ENCODE data around the gene RASEF. TPM values are rescaled to one million over a fixed set of nuclear protein-coding genes. Genes with fewer than 3 reads are reported as not detected.

RASEF gene
- polyA plus RNA-seq, 2 of the 4 experiments (the other 2 are of a cell fraction): 5.1 to 8.8 TPM

DNA sequence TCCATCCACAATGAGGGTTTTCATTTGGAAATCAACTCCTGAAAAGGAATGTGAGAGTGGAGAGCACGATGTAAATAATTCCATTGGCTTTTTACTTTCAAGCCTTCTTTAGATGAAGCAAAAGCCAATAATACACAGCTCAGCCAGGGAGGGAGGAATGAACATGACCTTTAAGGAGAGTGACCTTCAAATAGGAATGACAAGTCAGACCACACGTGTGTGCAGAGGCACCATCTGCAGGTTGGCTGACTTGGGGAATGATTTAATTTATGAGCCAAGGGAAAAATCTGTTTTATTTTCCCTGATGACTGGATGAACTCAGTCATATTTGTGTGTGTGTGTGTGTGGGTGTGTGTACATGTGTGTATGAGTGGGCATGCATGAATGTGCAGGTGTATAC lies 64.5 kb downstream of the RASEF start:
- H3K27ac ChIP-seq: no peak overlapping the region
- DNase-seq (ENCODE audit: low read depth in 1 of 2, low spot score in 1 of 2): no peak
- no peak for ATAC-seq
- ChIA-PET CTCF (no interaction called here), POLR2A (no interaction called here)
- no peak overlapping the region for H3K4me2 ChIP-seq
- TF ChIP-seq RCOR1 (IDR thresholded peaks at IDR 0.05; ENCODE audit: low read depth, low read length): no peak
- TF ChIP-seq HDAC2 (IDR thresholded peaks at IDR 0.05): no peak
- TF ChIP-seq MYC (IDR thresholded peaks at IDR 0.05; ENCODE audit: borderline replicate concordance, low read length): no peak
- TF ChIP-seq, protein P1, sequence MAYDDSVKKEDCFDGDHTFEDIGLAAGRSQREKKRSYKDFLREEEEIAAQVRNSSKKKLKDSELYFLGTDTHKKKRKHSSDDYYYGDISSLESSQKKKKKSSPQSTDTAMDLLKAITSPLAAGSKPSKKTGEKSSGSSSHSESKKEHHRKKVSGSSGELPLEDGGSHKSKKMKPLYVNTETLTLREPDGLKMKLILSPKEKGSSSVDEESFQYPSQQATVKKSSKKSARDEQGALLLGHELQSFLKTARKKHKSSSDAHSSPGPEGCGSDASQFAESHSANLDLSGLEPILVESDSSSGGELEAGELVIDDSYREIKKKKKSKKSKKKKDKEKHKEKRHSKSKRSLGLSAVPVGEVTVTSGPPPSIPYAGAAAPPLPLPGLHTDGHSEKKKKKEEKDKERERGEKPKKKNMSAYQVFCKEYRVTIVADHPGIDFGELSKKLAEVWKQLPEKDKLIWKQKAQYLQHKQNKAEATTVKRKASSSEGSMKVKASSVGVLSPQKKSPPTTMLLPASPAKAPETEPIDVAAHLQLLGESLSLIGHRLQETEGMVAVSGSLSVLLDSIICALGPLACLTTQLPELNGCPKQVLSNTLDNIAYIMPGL (CRISPR knock-in tag; IDR thresholded peaks at IDR 0.05; ENCODE audit: borderline replicate concordance): no peak
- no peak for TF ChIP-seq JUN (IDR thresholded peaks at IDR 0.05)
- TF ChIP-seq GATA3 (IDR thresholded peaks at IDR 0.05; ENCODE audit: borderline replicate concordance): no peak
- TF ChIP-seq, protein P2, sequence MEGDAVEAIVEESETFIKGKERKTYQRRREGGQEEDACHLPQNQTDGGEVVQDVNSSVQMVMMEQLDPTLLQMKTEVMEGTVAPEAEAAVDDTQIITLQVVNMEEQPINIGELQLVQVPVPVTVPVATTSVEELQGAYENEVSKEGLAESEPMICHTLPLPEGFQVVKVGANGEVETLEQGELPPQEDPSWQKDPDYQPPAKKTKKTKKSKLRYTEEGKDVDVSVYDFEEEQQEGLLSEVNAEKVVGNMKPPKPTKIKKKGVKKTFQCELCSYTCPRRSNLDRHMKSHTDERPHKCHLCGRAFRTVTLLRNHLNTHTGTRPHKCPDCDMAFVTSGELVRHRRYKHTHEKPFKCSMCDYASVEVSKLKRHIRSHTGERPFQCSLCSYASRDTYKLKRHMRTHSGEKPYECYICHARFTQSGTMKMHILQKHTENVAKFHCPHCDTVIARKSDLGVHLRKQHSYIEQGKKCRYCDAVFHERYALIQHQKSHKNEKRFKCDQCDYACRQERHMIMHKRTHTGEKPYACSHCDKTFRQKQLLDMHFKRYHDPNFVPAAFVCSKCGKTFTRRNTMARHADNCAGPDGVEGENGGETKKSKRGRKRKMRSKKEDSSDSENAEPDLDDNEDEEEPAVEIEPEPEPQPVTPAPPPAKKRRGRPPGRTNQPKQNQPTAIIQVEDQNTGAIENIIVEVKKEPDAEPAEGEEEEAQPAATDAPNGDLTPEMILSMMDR (IDR thresholded peaks at IDR 0.05): no peak
- TF ChIP-seq RFX5 (IDR thresholded peaks at IDR 0.05): no peak
- TF ChIP-seq SMC3 (IDR thresholded peaks at IDR 0.05): no peak
- TF ChIP-seq NFE2L2 (conservative IDR thresholded peaks at IDR 0.05; ENCODE audit: low read length): no peak
- no peak for TF ChIP-seq EP300 (IDR thresholded peaks at IDR 0.05)
- no peak for TF ChIP-seq HEYL (CRISPR knock-in tag; IDR thresholded peaks at IDR 0.05)
- TF ChIP-seq, protein P3, sequence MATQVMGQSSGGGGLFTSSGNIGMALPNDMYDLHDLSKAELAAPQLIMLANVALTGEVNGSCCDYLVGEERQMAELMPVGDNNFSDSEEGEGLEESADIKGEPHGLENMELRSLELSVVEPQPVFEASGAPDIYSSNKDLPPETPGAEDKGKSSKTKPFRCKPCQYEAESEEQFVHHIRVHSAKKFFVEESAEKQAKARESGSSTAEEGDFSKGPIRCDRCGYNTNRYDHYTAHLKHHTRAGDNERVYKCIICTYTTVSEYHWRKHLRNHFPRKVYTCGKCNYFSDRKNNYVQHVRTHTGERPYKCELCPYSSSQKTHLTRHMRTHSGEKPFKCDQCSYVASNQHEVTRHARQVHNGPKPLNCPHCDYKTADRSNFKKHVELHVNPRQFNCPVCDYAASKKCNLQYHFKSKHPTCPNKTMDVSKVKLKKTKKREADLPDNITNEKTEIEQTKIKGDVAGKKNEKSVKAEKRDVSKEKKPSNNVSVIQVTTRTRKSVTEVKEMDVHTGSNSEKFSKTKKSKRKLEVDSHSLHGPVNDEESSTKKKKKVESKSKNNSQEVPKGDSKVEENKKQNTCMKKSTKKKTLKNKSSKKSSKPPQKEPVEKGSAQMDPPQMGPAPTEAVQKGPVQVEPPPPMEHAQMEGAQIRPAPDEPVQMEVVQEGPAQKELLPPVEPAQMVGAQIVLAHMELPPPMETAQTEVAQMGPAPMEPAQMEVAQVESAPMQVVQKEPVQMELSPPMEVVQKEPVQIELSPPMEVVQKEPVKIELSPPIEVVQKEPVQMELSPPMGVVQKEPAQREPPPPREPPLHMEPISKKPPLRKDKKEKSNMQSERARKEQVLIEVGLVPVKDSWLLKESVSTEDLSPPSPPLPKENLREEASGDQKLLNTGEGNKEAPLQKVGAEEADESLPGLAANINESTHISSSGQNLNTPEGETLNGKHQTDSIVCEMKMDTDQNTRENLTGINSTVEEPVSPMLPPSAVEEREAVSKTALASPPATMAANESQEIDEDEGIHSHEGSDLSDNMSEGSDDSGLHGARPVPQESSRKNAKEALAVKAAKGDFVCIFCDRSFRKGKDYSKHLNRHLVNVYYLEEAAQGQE (IDR thresholded peaks at IDR 0.05): no peak
- no peak for TF ChIP-seq FOXS1 (CRISPR knock-in tag; IDR thresholded peaks at IDR 0.05)
- TF ChIP-seq PHF8 (IDR thresholded peaks at IDR 0.05; ENCODE audit: borderline replicate concordance, low read depth): no peak
- no peaks in the 10 kb centered on the region for H3K4me1 ChIP-seq
- no peaks in the 10 kb centered on the region for H3K9me3 ChIP-seq
- 15% methylated on average over 2 of the region's 2 CpGs for WGBS (ENCODE audit: missing lambda C conversion rate)
- no peak for FAIRE-seq
- no peak overlapping the region for H3K4me3 ChIP-seq

DNA sequence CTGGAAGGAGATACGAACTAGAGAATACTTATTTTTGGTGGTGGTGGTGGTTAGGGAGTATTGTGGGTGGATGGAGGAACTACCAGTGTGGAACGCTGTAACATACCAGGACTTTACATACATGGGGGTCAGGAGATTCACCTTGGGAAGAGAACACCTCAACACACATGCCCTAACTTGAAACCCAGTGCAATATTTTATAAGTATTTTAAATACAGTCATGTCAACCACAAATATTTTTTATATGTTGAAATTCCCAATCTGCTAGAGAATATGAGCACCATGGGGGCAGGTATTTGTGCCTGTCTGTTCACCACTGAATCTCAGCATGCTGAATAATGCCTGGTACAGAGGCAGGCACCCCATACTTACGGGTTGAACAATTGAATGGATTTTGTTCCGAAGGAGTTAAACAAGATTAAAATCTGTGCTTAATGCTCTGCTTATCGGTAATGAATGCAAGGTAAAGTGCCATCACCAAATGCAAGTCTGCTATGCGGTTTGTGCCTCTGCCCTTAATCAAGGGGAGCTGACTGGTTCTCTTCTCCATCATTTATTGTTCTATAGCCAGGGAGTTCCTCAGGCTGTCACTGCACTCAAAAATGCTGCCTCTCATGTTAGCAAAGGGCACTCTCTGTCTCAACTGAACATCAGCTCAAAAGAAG lies 65.3 kb downstream of the RASEF start:
- ATAC-seq (no peak), DNase-seq (ENCODE audit: low read depth in 1 of 2, low spot score in 1 of 2) (no peak), FAIRE-seq (no peak)
- no peaks in the 10 kb centered on the region for H3K9me3 ChIP-seq
- no peak overlapping the region for H3K27ac ChIP-seq
- WGBS (ENCODE audit: missing lambda C conversion rate): 75% methylated on average over 6 of the region's 6 CpGs
- no peak overlapping the region for H3K4me2 ChIP-seq
- TF ChIP-seq RCOR1 (IDR thresholded peaks at IDR 0.05; ENCODE audit: low read depth, low read length): no peak
- no peak for TF ChIP-seq SMC3 (IDR thresholded peaks at IDR 0.05)
- TF ChIP-seq GATA3 (IDR thresholded peaks at IDR 0.05; ENCODE audit: borderline replicate concordance): no peak
- no peak for TF ChIP-seq HOXB13 (CRISPR knock-in tag; IDR thresholded peaks at IDR 0.05; ENCODE audit: low read depth)
- TF ChIP-seq RNF2 (IDR thresholded peaks at IDR 0.05; ENCODE audit: borderline replicate concordance, low read depth): no peak
- TF ChIP-seq ZC3H11A (IDR thresholded peaks at IDR 0.05): no peak
- TF ChIP-seq, protein P4, sequence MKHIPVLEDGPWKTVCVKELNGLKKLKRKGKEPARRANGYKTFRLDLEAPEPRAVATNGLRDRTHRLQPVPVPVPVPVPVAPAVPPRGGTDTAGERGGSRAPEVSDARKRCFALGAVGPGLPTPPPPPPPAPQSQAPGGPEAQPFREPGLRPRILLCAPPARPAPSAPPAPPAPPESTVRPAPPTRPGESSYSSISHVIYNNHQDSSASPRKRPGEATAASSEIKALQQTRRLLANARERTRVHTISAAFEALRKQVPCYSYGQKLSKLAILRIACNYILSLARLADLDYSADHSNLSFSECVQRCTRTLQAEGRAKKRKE (CRISPR knock-in tag; IDR thresholded peaks at IDR 0.05; ENCODE audit: low read depth): no peak
- TF ChIP-seq HDAC2 (IDR thresholded peaks at IDR 0.05): no peak
- TF ChIP-seq, protein P5, sequence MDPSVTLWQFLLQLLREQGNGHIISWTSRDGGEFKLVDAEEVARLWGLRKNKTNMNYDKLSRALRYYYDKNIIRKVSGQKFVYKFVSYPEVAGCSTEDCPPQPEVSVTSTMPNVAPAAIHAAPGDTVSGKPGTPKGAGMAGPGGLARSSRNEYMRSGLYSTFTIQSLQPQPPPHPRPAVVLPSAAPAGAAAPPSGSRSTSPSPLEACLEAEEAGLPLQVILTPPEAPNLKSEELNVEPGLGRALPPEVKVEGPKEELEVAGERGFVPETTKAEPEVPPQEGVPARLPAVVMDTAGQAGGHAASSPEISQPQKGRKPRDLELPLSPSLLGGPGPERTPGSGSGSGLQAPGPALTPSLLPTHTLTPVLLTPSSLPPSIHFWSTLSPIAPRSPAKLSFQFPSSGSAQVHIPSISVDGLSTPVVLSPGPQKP (IDR thresholded peaks at IDR 0.05; ENCODE audit: low read depth, low read length): no peak
- POLR2A ChIA-PET: no interaction called here
- H3K4me1 ChIP-seq: no peaks in the 10 kb centered on the region
- H3K4me3 ChIP-seq: no peak overlapping the region
- CTCF ChIA-PET: no interaction called here
